GM23338 (cell line): Measurements from ENCODE around the gene LENEP. TPM values are rescaled to one million over a fixed set of nuclear protein-coding genes. Genes with fewer than 3 reads are reported as not detected.

ENCODE experiments used
- ATAC-seq: fragments of 200-7000 bp; cut with Tn5 transposase; 3 replicates; pipeline ENCODE4 v1.9.1; 2020
- DNase-seq: peaks from one replicate; pipeline ENCODE4 v3.0.0-alpha.2; 2015; ENCODE audit warnings: low spot score
- H2AFZ ChIP-seq: fragments of 200-600 bp; sonication (generic); 2 replicates; pipeline ENCODE4 v1.8.0; 2016; ENCODE audit warnings: antibody characterized with exemption, mild to moderate bottlenecking, moderate library complexity
- H3F3A ChIP-seq: fragments of 200-600 bp; sonication (generic); replicated peaks from 2 replicates; pipeline ENCODE4 v1.8.0; 2017; ENCODE audit warnings: antibody characterized with exemption, mixed run types, low read depth
- H3K27ac ChIP-seq: fragments of 200-600 bp; sonication (generic); 2 replicates; pipeline ENCODE4 v1.6.1; 2016; ENCODE audit warnings: low read depth
- H3K27me3 ChIP-seq: fragments of 200-600 bp; sonication (generic); 2 replicates; pipeline ENCODE4 v1.8.0; 2016; ENCODE audit warnings: mild to moderate bottlenecking, mixed run types, moderate library complexity; ENCODE audit not compliant: insufficient read depth
- H3K36me3 ChIP-seq: fragments of 200-600 bp; sonication (generic); 2 replicates; pipeline ENCODE4 v1.8.0; 2016; ENCODE audit warnings: mild to moderate bottlenecking; ENCODE audit not compliant: insufficient read depth
- H3K4me1 ChIP-seq: fragments of 200-600 bp; sonication (generic); 2 replicates; pipeline ENCODE4 v1.8.0; 2016; ENCODE audit warnings: mild to moderate bottlenecking, moderate library complexity; ENCODE audit not compliant: insufficient read depth
- H3K4me2 ChIP-seq: fragments of 200-600 bp; sonication (generic); 2 replicates; pipeline ENCODE4 v1.7.1; 2017; ENCODE audit warnings: mixed run types
- H3K4me3 ChIP-seq: fragments of 200-600 bp; sonication (generic); 2 replicates; pipeline ENCODE4 v1.6.1; 2016; ENCODE audit warnings: mixed run types
- H3K79me2 ChIP-seq: fragments of 200-600 bp; sonication (generic); replicated peaks from 2 replicates; pipeline ENCODE4 v1.8.0; 2017; ENCODE audit warnings: mild to moderate bottlenecking; ENCODE audit not compliant: insufficient read depth
- H3K9me2 ChIP-seq: fragments of 200-600 bp; sonication (generic); 2 replicates; pipeline ENCODE4 v1.8.0; 2017; ENCODE audit not compliant: insufficient read depth
- H4K20me1 ChIP-seq: fragments of 200-600 bp; sonication (generic); replicated peaks from 2 replicates; pipeline ENCODE4 v1.8.0; 2017; ENCODE audit warnings: mild to moderate bottlenecking; ENCODE audit not compliant: insufficient read depth
- H3K27ac Mint-ChIP-seq: 2 replicates; pipeline ENCODE4 v1.8.0; 2020; ENCODE audit warnings: inconsistent platforms, mild to moderate bottlenecking, moderate library complexity, mixed read lengths
- H3K27me3 Mint-ChIP-seq: 3 replicates; pipeline ENCODE4 v1.8.0; 2022; ENCODE audit warnings: low read depth, mild to moderate bottlenecking, moderate library complexity, mixed read lengths, inconsistent platforms; ENCODE audit not compliant: insufficient read depth, poor library complexity
- H3K36me3 Mint-ChIP-seq: 3 replicates; pipeline ENCODE4 v1.8.0; 2021; ENCODE audit warnings: low read depth, mild to moderate bottlenecking, inconsistent platforms, moderate library complexity, mixed read lengths
- H3K4me1 Mint-ChIP-seq: 3 replicates; pipeline ENCODE4 v1.8.0; 2020; ENCODE audit warnings: mild to moderate bottlenecking, inconsistent platforms, mixed read lengths
- H3K4me3 Mint-ChIP-seq: 3 replicates; pipeline ENCODE4 v1.8.0; 2021; ENCODE audit warnings: moderate library complexity, mild to moderate bottlenecking, inconsistent platforms, mixed read lengths
- H3K9me3 Mint-ChIP-seq: 3 replicates; pipeline ENCODE4 v1.8.0; 2020; ENCODE audit warnings: moderate library complexity, mild to moderate bottlenecking, inconsistent platforms, mixed read lengths
- CREB1 ChIP-seq: fragments of 250-450 bp; sonication (Bioruptor Pico); IDR thresholded peaks from 2 replicates; pipeline ENCODE4 v1.5.0; 2020; ENCODE audit warnings: low read depth, mild to moderate bottlenecking, moderate library complexity
- EZH2 ChIP-seq: fragments of 200-600 bp; sonication (generic); IDR thresholded peaks from one replicate; pipeline ENCODE4 v1.8.0; 2017; ENCODE audit warnings: antibody characterized with exemption, mild to moderate bottlenecking, low read depth; ENCODE audit not compliant: unreplicated experiment
- EZH2phosphoT487 ChIP-seq: fragments of 200-600 bp; sonication (generic); IDR thresholded peaks from one replicate; pipeline ENCODE4 v1.8.1; 2018; ENCODE audit warnings: antibody characterized with exemption; ENCODE audit not compliant: unreplicated experiment
- JUNB ChIP-seq: IDR thresholded peaks from one replicate; pipeline ENCODE4 v1.6.1; 2016; ENCODE audit warnings: antibody characterized with exemption; ENCODE audit not compliant: unreplicated experiment
- NANOG ChIP-seq: IDR thresholded peaks from 2 replicates; pipeline ENCODE4 v1.6.1; 2016; ENCODE audit warnings: antibody characterized with exemption, borderline replicate concordance
- POLR2AphosphoS5 ChIP-seq: IDR thresholded peaks from 2 replicates; pipeline ENCODE4 v1.6.1; 2016; ENCODE audit warnings: antibody characterized with exemption, low read depth
- REST ChIP-seq: IDR thresholded peaks from one replicate; pipeline ENCODE4 v1.6.1; 2018; ENCODE audit warnings: antibody characterized with exemption; ENCODE audit not compliant: unreplicated experiment
- STAT1 ChIP-seq: IDR thresholded peaks from one replicate; pipeline ENCODE4 v1.6.1; 2016; ENCODE audit warnings: antibody characterized with exemption; ENCODE audit not compliant: unreplicated experiment
- ZNF114 ChIP-seq: fragments of 250-450 bp; sonication (Bioruptor Pico); IDR thresholded peaks from 2 replicates; pipeline ENCODE4 v1.5.0; 2020; ENCODE audit warnings: mild to moderate bottlenecking, moderate library complexity
- ZNF331 ChIP-seq: fragments of 250-450 bp; sonication (Bioruptor Pico); IDR thresholded peaks from 2 replicates; pipeline ENCODE4 v1.5.0; 2020; ENCODE audit warnings: low read depth, mild to moderate bottlenecking, moderate library complexity
- ZNF462 ChIP-seq: fragments of 250-450 bp; sonication (Bioruptor Pico); IDR thresholded peaks from 2 replicates; pipeline ENCODE4 v1.5.0; 2020; ENCODE audit warnings: mild to moderate bottlenecking, moderate library complexity
- polyA plus RNA-seq: library from polyadenylated mRNA; unstranded; fragments of >200 nt; fragmentation: Nextera tagmentation; extraction: Ambion mirVana; gene quantifications from 2 replicates; pipeline ENCODE4 v1.2.1, GENCODE V29; 2016
- total RNA-seq: library from RNA; depleted of rRNA; stranded (reverse); fragments of >200 nt; shearing (Covaris generic); gene quantifications from 2 replicates; pipeline ENCODE4 v1.2.3, GENCODE V29; 2014
- TF ChIP-seq, protein P1 (sequence below), 2 experiments: fragments of 200-600 bp in 1 of 2; sonication (generic) in 1 of 2; conservative IDR thresholded peaks; 2 replicates each; pipeline versions ENCODE4 v1.5.1 to v1.6.1; 2016 to 2017; ENCODE audit warnings: antibody characterized with exemption in 2 of 2, low read depth in 2 of 2, mild to moderate bottlenecking in 2 of 2, moderate library complexity in 1 of 2
- TF ChIP-seq, protein P2 (sequence below): IDR thresholded peaks from 2 replicates; pipeline ENCODE4 v1.6.1; 2016; ENCODE audit warnings: antibody characterized with exemption

Gene LENEP
- total and polyA plus RNA-seq, 2 experiments from 2014 or later: 1.6 TPM; not detected in 1

- no peak for DNase-seq
- Histone ChIP-seq H3K9me2 (no peaks in the 10 kb centered on the region), H3K27me3 (no peaks in the 10 kb centered on the region), H2AFZ (no peak overlapping the region), H3K4me2 (no peak overlapping the region), H3K36me3 (no peaks in the 10 kb centered on the region), H3F3A (0 out of 2 replicates have a peak, but pooled peaks cover 3% of the 10 kb centered on the region), H3K4me1 (peaks cover 33% of the 10 kb centered on the region), H3K27ac (no peak overlapping the region), H3K4me3 (no peak overlapping the region), H3K79me2 (peaks cover 5% of the 10 kb centered on the region), H4K20me1 (peaks cover 6% of the 10 kb centered on the region; the same call in 1 of the 2 replicates)
- peaks cover 22% of the 10 kb centered on the region for H3K27me3 Mint-ChIP-seq
- peaks cover 34% of the 10 kb centered on the region for H3K36me3 Mint-ChIP-seq
- TF ChIP-seq NANOG: no peak
- TF ChIP-seq, protein P1, sequence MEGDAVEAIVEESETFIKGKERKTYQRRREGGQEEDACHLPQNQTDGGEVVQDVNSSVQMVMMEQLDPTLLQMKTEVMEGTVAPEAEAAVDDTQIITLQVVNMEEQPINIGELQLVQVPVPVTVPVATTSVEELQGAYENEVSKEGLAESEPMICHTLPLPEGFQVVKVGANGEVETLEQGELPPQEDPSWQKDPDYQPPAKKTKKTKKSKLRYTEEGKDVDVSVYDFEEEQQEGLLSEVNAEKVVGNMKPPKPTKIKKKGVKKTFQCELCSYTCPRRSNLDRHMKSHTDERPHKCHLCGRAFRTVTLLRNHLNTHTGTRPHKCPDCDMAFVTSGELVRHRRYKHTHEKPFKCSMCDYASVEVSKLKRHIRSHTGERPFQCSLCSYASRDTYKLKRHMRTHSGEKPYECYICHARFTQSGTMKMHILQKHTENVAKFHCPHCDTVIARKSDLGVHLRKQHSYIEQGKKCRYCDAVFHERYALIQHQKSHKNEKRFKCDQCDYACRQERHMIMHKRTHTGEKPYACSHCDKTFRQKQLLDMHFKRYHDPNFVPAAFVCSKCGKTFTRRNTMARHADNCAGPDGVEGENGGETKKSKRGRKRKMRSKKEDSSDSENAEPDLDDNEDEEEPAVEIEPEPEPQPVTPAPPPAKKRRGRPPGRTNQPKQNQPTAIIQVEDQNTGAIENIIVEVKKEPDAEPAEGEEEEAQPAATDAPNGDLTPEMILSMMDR (conservative IDR thresholded peaks at IDR 0.05; ENCODE audit: low read depth in 2 of 2): no peak
- no peak for TF ChIP-seq STAT1
- no peak for TF ChIP-seq POLR2AphosphoS5
- no peak for TF ChIP-seq JUNB
- no peak for TF ChIP-seq ZNF462
- no peak for TF ChIP-seq EZH2
- TF ChIP-seq EZH2phosphoT487: no peak
- TF ChIP-seq, protein P2, sequence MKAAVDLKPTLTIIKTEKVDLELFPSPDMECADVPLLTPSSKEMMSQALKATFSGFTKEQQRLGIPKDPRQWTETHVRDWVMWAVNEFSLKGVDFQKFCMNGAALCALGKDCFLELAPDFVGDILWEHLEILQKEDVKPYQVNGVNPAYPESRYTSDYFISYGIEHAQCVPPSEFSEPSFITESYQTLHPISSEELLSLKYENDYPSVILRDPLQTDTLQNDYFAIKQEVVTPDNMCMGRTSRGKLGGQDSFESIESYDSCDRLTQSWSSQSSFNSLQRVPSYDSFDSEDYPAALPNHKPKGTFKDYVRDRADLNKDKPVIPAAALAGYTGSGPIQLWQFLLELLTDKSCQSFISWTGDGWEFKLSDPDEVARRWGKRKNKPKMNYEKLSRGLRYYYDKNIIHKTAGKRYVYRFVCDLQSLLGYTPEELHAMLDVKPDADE: no peak
- TF ChIP-seq CREB1: no peak
- TF ChIP-seq ZNF114 (CRISPR knock-in tag): no peak
- no peak for TF ChIP-seq REST
- TF ChIP-seq ZNF331: no peak
- H3K27ac Mint-ChIP-seq: peak overlapping the region; percentile 82
- H3K9me3 Mint-ChIP-seq: no peaks in the 10 kb centered on the region
- peaks cover 56% of the 10 kb centered on the region for H3K4me1 Mint-ChIP-seq
- ATAC-seq: no peak
- H3K4me3 Mint-ChIP-seq: no peak overlapping the region
Measured at GRCh38 chr1:155015527-155016230, 22.3 kb downstream of the LENEP start.
